ENCODE data around the gene EPHB6.

Gene EPHB6

GRCh38 chr7:142847353-142847752 lies 7.5 kb upstream of the EPHB6 start:
- DNase-seq (ENCODE audit: low spot score) = no peak
- no peak overlapping the region for H3K27ac ChIP-seq
- TF ChIP-seq, protein P1, sequence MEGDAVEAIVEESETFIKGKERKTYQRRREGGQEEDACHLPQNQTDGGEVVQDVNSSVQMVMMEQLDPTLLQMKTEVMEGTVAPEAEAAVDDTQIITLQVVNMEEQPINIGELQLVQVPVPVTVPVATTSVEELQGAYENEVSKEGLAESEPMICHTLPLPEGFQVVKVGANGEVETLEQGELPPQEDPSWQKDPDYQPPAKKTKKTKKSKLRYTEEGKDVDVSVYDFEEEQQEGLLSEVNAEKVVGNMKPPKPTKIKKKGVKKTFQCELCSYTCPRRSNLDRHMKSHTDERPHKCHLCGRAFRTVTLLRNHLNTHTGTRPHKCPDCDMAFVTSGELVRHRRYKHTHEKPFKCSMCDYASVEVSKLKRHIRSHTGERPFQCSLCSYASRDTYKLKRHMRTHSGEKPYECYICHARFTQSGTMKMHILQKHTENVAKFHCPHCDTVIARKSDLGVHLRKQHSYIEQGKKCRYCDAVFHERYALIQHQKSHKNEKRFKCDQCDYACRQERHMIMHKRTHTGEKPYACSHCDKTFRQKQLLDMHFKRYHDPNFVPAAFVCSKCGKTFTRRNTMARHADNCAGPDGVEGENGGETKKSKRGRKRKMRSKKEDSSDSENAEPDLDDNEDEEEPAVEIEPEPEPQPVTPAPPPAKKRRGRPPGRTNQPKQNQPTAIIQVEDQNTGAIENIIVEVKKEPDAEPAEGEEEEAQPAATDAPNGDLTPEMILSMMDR (conservative IDR thresholded peaks at IDR 0.05; ENCODE audit: low read depth) = no peak
- ChIA-PET POLR2A (ENCODE audit: low non-redundant PET) (no interaction called here), CTCF (no interaction called here)

GRCh38 chr7:142851269-142851668 lies 3.6 kb upstream of the EPHB6 start:
- TF ChIP-seq, protein P1 (conservative IDR thresholded peaks at IDR 0.05; ENCODE audit: low read depth) = no peak
- DNase-seq (ENCODE audit: low spot score) = no peak
- ChIA-PET CTCF (no interaction called here), POLR2A (ENCODE audit: low non-redundant PET) (no interaction called here)
- H3K27ac ChIP-seq = no peak overlapping the region

DNA sequence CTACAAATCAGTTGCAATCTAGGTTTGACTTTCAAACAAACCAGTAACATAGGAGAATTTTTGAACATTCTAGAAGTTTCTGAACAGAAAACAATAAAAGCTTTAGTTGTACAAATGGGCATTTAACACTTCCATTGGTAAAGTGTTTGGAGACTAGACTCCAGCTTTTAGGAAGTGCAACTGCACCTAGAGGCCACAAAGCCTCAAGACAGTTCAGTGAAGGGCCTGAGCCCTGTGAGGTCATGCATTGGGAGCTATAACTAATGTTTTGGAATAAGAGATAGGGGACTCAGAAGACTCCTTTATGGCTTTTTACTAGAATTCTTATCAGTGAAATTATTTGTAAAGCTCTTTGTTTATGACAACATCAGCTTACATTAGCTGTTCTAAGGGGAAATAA lies 3.0 kb upstream of the EPHB6 start:
- POLR2A ChIA-PET (ENCODE audit: low non-redundant PET) = no interaction called here
- TF ChIP-seq, protein P1 (conservative IDR thresholded peaks at IDR 0.05; ENCODE audit: low read depth) = no peak

DNA sequence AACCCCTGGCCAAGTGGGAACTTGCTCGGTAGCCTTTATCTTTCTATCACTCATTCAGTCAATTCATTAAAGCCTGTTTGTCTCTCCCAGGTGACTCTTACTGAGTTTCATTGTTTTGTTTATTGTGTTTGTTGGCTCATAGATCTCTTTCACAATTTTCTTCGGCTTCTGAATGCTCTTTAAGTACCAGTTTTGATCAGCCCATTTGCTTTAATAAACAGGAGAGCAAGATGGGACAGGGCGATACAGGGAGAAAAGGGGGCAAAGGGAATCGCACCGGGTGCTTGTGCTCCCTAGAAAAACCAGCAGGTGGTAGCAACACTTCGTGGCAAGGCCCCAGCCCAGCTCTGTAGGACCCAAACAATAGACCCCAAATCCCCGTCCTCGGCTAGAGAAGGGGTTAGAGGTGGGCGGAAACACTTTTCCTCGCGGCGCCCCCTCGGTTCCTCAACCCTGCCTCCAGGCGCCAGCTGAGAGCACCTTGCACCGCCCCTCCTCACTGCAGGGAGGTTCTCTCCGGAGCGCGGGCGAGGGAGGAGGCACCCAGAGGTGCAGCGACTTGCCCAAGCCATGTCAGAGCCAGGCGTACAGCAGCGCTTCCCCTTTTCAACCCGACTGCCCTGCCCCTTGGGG lies 1.0 kb upstream of the EPHB6 start:
- TF ChIP-seq, protein P1 (conservative IDR thresholded peaks at IDR 0.05; ENCODE audit: low read depth) = peak; percentile 97
- POLR2A ChIA-PET (ENCODE audit: low non-redundant PET) = no interaction called here
- CTCF ChIA-PET = interaction anchor here (0.6 to 3.1 kb wide), 6 partner anchors 11 to 361 kb away, joined by 3 to 13 read pairs (median 4); no protein-coding TSS in a partner anchor
- peak; percentile 62 for DNase-seq (ENCODE audit: low spot score)
- H3K27ac ChIP-seq = peak overlapping the region; percentile 97

More for the DNA sequence above, 3.0 kb upstream of the EPHB6 start:
- CTCF ChIA-PET = no interaction called here
- no peak for DNase-seq (ENCODE audit: low spot score)
- no peak overlapping the region for H3K27ac ChIP-seq

DNA sequence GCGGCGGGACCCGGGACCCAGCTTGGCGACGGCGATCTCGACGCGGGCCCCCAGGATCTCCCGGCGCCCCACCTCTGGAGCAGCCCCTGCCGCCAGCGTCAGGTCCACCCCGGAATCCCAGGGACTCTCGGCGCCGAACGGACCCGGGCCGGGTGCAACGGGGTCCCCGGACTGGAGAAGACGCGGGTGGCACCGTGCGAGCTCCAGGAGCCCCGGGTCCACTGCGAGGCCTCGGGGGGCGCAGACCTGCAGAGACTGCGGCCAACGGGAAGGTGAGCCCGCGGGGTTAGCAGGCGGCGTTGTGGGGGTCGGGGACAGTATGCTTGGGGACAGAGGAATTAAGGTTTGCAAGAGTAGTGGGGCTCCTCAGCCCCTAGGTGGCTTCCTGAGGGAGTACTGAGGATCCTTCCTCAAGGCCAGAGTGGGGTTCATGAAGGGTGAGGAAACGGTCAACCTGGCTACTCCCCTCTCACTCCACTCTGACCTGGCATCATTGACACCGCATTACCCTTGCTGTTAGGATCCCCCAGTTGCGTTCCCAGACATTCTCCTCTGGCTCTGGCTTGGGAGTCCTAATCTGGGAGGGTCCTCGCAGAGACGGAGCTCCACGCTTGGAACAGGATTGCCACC lies 353 bp downstream of the EPHB6 start:
- ChIA-PET POLR2A (ENCODE audit: low non-redundant PET) (no interaction called here), CTCF (interaction anchor here (1.0 to 3.1 kb wide), 4 partner anchors 10 to 147 kb away, joined by 3 to 13 read pairs (median 3); no protein-coding TSS in a partner anchor)
- peak overlapping the region; percentile 97 for H3K27ac ChIP-seq
- TF ChIP-seq, protein P1 (conservative IDR thresholded peaks at IDR 0.05; ENCODE audit: low read depth) = 0 out of 2 replicates have a peak, but pooled peaks have one; percentile 9
- DNase-seq (ENCODE audit: low spot score) = no peak

- CTCF ChIA-PET = interaction anchor here (1.0 to 3.1 kb wide), 2 partner anchors 9 to 147 kb away, joined by 3 to 13 read pairs; no protein-coding TSS in a partner anchor
- POLR2A ChIA-PET (ENCODE audit: low non-redundant PET) = no interaction called here
- no peak for DNase-seq (ENCODE audit: low spot score)
- peak overlapping the region; percentile 97 for H3K27ac ChIP-seq
- TF ChIP-seq, protein P1 (conservative IDR thresholded peaks at IDR 0.05; ENCODE audit: low read depth) = no peak
These were observed 1.1 kb downstream of the EPHB6 start for GRCh38 chr7:142855756-142856564.

Data from RWPE1 (cell line).